HL-60/S4 treated with retinoic acid at 250 ng/mL for 4 days and 3 days (cell line): ENCODE measurements around the gene CSTF2.

Experiments
- in situ Hi-C: fragments of 300-500 bp; cut with MboI; formaldehyde crosslinking; loops from 2 replicates; pipeline ENCODE4 v1.7.0; 2022; ENCODE audit warnings: low sequenced_read_pairs

The CSTF2 gene

DNA sequence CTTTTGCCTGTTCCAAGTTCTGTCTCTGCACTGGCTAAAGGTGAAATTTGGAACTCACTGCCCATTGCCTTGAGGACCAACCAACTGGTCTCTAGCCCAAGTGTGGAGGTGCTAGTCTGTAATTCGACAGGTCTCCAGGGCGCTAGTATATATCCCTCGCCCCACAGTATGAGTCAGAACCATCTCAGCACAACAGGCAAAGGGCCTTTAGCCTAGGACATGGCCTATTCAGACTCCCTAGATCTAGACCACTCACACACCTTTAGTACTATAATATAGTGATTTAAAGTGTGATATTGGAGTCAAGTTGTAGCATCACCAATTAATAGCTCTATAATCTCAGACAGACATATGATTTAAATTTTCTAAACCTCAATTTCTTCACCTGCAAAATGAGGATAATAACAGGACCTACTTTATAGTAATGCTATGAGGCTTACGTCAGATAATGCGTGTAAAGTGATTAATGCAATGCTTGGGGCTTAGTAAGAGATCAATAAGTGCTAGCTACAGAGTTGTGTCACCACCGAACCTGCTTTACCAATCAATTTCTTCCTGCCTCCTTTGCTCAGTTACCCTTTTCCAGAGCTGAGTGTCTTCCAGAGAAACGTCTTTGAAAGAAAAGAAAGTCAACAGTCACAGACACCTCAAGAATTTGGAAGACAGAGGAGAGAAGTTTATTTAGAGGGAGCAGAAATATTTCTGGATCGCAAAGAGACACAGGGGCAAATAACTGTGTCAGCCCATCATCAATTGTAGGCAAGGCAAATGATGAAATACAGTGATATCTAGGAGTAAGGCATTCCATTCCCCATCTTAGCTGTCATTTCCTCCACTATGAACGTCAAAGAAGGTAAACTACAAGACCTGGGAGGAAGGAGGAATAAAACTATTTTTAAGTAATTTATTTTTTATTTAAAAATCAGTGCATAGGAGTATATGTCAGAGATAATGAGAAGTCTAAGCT, 51.7 kb downstream of the CSTF2 start:
- in situ Hi-C loops = no loop called here

DNA sequence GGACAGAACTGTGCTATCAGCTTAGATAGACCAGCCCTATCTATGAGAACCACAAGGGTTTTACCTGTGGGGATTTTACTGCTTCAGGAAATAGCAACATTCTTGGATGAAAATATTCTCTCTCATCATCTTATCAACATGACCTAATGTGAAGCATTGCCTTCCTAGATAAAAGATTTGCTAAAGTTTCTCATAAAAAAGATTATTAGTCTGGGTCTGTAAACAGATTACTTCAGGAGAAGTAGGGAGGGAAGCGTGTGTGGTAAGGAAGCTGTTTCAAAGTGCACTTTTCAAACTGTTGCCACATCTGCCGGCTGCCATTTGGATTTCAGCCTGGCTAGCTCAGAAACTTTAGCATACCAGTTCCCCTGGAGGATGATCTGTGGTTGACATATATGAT, 54.1 kb downstream of the CSTF2 start, which contains the start of gene NOX1:
Gene NOX1, minus strand, starts transcription at position 35 of the 400 bp plus-strand sequence. CDS start 220 bp downstream, outside the sequence.
- in situ Hi-C loops = no loop called here

DNA sequence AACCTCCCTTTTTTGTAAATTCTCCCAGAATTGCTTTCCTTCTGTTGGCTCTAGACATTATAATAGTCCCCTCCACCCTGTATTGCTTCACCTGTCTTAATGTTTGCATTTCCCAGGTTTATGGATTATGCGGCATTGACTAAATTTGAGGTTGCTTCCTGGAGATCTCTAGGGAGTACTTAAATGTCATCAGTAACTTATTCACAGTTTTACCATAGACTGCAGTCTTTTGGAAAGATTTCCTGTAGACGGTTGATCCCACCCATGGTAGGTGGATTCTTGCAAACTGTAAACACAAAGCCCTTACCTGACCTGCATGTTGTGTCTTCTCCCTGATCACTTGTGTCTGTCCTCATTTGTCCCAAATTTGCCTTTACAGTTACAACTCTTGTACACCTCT, 60.2 kb downstream of the CSTF2 start:
- in situ Hi-C loops = no loop called here

DNA sequence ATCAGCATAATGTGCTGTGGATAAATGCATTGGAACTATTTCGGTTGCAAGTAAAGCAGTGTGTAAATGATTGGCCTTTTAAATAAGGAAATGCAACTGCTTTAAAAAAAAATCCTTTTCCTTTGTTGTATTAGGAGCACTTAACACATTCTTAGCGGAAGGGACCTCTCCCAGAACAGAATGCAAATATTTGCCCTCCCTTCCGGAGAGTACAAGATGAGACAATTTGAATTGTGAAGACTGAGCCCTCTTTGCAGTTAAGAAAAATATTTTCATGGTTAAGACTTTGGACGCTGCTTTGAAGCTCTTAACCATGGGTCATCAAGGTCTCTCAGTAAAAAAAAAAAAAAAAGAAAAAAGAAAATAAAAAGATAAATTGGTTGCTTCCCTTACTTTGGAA, 63.5 kb downstream of the CSTF2 start:
- in situ Hi-C loops = no loop called here
